Measurements from ENCODE around the gene FGFBP2.

- TF ChIP-seq CTCF (conservative IDR thresholded peaks at IDR 0.05; ENCODE audit: low read length) (no peak), EZH2phosphoT487 (IDR thresholded peaks at IDR 0.05; ENCODE audit: borderline replicate concordance) (no peak)
Measured at GRCh38 chr4:15942283-15942682, 20.7 kb downstream of the FGFBP2 start.

Measured in Loucy (cell line).